SU-DHL-6 (cell line): Measurements from ENCODE around the gene PEX26.

Source experiments
- H2AFZ ChIP-seq: fragments of 200-600 bp; sonication (generic); 2 replicates; pipeline ENCODE4 v1.6.1; 2014; ENCODE audit warnings: low read depth, mild to moderate bottlenecking, moderate library complexity, mixed read lengths, antibody characterized with exemption, low read length; ENCODE audit not compliant: severe bottlenecking
- H3F3A ChIP-seq: fragments of 200-600 bp; shearing (Covaris generic); 2 replicates; pipeline ENCODE4 v1.6.0; 2016; ENCODE audit warnings: antibody characterized with exemption, mild to moderate bottlenecking; ENCODE audit not compliant: insufficient read depth
- H3K27ac ChIP-seq: fragments of 200-600 bp; sonication (generic); 2 replicates; pipeline ENCODE4 v1.5.1; 2016; ENCODE audit warnings: low read depth, mild to moderate bottlenecking, low read length, moderate library complexity, mixed read lengths
- H3K27me3 ChIP-seq: fragments of 200-600 bp; sonication (generic), shearing (Covaris generic); 2 replicates; pipeline ENCODE4 v1.6.0; 2014; ENCODE audit warnings: mild to moderate bottlenecking, low read length
- H3K36me3 ChIP-seq: fragments of 200-600 bp; sonication (generic); 2 replicates; pipeline ENCODE4 v1.6.1; 2014; ENCODE audit warnings: mild to moderate bottlenecking, low read length, mixed read lengths
- H3K4me2 ChIP-seq: fragments of 300-600, 200-600 bp; shearing (Covaris generic), sonication (generic); 2 replicates; pipeline ENCODE4 v1.6.0; 2014; ENCODE audit warnings: low read length, low read depth, mild to moderate bottlenecking; ENCODE audit not compliant: poor library complexity, severe bottlenecking
- H3K4me3 ChIP-seq: fragments of 200-600 bp; sonication (generic); 2 replicates; pipeline ENCODE4 v1.5.1; 2014; ENCODE audit warnings: antibody characterized with exemption, low read length, mild to moderate bottlenecking, mixed read lengths; ENCODE audit not compliant: insufficient read depth, poor library complexity, severe bottlenecking
- H3K79me2 ChIP-seq: fragments of 200-600 bp; sonication (generic); 2 replicates; pipeline ENCODE4 v1.6.1; 2014; ENCODE audit warnings: mild to moderate bottlenecking, low read length, moderate library complexity; ENCODE audit not compliant: insufficient read depth
- H3K9ac ChIP-seq: fragments of 200-600 bp; sonication (generic); 2 replicates; pipeline ENCODE4 v1.7.0; 2014; ENCODE audit warnings: mild to moderate bottlenecking, low read length
- H3K9me2 ChIP-seq: fragments of 200-600 bp; sonication (generic); replicated peaks from 2 replicates; pipeline ENCODE4 v1.6.1; 2014; ENCODE audit warnings: low read length; ENCODE audit not compliant: insufficient read depth
- H3K9me3 ChIP-seq: fragments of 200-600 bp; sonication (generic); 2 replicates; pipeline ENCODE4 v1.6.1; 2014; ENCODE audit warnings: low read length, mixed read lengths; ENCODE audit not compliant: insufficient read depth
- H4K20me1 ChIP-seq: fragments of 200-600 bp; sonication (generic); 2 replicates; pipeline ENCODE4 v1.6.1; 2014; ENCODE audit warnings: low read depth, mild to moderate bottlenecking, antibody characterized with exemption, low read length, moderate library complexity, mixed read lengths
- EZH2phosphoT487 ChIP-seq: fragments of 200-600 bp; sonication (generic), shearing (Covaris generic); conservative IDR thresholded peaks from 2 replicates; pipeline ENCODE4 v1.6.1; 2018; ENCODE audit warnings: mild to moderate bottlenecking, antibody characterized with exemption, low read length, moderate library complexity, mixed read lengths
- TF ChIP-seq, protein P1 (sequence below): fragments of 200-600 bp; sonication (generic); IDR thresholded peaks from one replicate; pipeline ENCODE4 v1.5.1; 2017; ENCODE audit warnings: antibody characterized with exemption, mild to moderate bottlenecking, low read length, moderate library complexity; ENCODE audit not compliant: insufficient read depth, poor library complexity, severe bottlenecking

Gene PEX26

DNA sequence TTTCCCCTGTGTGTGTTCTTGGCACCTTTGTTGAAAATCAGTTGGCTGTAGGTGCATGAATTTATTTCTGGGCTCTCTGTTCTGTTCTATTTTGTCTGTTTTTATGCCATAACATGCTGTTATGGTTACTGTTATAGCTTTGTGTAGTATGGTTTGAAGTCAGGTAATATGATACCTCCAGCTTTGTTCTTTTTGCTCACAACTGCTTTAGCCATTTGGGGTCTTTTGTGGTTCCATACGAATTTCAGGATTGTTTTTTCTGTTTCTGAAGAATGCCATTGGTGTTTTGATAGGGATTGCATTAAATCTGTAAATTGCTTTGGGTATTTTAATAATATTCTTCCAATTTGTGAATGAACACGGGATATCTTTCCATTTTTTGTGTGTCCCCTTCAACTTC lies 4.7 kb downstream of the PEX26 start:
- no peak overlapping the region for H3K4me2 ChIP-seq
- no peaks in the 10 kb centered on the region for H3F3A ChIP-seq
- no peak overlapping the region for H3K27ac ChIP-seq
- no peak overlapping the region for H2AFZ ChIP-seq
- peaks cover 4% of the 10 kb centered on the region; the same call in 1 of the 2 replicates for H3K36me3 ChIP-seq
- H3K9me2 ChIP-seq, result no peaks in the 10 kb centered on the region
- peaks cover 21% of the 10 kb centered on the region; the same call in 1 of the 2 replicates for H3K79me2 ChIP-seq
- TF ChIP-seq, protein P1, sequence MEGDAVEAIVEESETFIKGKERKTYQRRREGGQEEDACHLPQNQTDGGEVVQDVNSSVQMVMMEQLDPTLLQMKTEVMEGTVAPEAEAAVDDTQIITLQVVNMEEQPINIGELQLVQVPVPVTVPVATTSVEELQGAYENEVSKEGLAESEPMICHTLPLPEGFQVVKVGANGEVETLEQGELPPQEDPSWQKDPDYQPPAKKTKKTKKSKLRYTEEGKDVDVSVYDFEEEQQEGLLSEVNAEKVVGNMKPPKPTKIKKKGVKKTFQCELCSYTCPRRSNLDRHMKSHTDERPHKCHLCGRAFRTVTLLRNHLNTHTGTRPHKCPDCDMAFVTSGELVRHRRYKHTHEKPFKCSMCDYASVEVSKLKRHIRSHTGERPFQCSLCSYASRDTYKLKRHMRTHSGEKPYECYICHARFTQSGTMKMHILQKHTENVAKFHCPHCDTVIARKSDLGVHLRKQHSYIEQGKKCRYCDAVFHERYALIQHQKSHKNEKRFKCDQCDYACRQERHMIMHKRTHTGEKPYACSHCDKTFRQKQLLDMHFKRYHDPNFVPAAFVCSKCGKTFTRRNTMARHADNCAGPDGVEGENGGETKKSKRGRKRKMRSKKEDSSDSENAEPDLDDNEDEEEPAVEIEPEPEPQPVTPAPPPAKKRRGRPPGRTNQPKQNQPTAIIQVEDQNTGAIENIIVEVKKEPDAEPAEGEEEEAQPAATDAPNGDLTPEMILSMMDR, result no peak
- TF ChIP-seq EZH2phosphoT487, result no peak
- no peak overlapping the region for H3K9ac ChIP-seq
- no peaks in the 10 kb centered on the region for H3K27me3 ChIP-seq
- H3K9me3 ChIP-seq, result no peaks in the 10 kb centered on the region
- no peaks in the 10 kb centered on the region for H4K20me1 ChIP-seq
- H3K4me3 ChIP-seq, result no peak overlapping the region

DNA sequence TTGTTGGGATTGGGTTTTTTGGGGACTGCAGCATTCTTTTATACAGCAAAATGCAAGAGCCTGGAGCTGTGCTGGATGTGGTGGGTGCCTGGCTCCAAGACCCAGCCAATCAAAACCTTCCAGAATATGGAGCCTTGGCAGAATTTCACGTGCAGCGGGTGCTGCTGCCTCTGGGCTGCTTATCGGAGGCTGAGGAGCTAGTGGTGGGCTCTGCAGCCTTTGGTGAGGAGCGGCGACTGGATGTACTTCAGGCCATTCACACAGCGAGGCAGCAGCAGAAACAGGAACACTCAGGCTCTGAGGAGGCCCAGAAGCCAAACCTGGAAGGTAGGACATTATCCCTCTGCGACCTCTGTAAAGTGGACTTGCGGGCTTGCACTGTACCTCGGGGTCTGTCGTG lies 5.6 kb downstream of the PEX26 start:
- Histone ChIP-seq H3K27me3 (no peaks in the 10 kb centered on the region), H2AFZ (no peak overlapping the region), H3K4me2 (no peak overlapping the region), H3K36me3 (peaks cover 4% of the 10 kb centered on the region; the same call in 1 of the 2 replicates), H3K9me3 (no peaks in the 10 kb centered on the region), H3K79me2 (peaks cover 16% of the 10 kb centered on the region; the same call in 1 of the 2 replicates), H3K27ac (no peak overlapping the region), H3K9me2 (no peaks in the 10 kb centered on the region), H4K20me1 (no peaks in the 10 kb centered on the region), H3K4me3 (no peak overlapping the region), H3K9ac (no peak overlapping the region), H3F3A (no peaks in the 10 kb centered on the region)
- no peak for TF ChIP-seq EZH2phosphoT487
- TF ChIP-seq, protein P1, result no peak

DNA sequence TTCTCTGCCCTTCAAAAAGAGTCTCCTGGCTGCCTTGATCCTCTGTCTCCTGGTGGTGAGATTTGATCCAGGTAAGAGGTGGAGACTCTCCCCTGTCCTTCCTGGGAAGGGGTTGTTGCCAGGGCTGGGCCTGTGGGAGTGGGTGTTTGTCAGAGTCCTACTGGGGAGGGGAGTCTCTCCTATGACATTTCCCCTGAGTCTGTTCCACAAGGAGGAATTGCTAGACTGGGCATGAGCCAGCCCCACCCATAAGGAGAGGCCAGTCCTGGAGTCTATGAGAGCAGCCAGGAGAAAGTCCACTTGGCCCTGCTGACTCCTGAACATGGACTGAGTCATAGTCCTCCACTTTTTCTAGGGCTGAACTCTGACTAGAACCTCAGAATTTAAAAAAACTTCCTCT lies 7.4 kb downstream of the PEX26 start:
- H3K9me3 ChIP-seq, result no peaks in the 10 kb centered on the region
- H3K4me3 ChIP-seq, result no peak overlapping the region
- H4K20me1 ChIP-seq, result no peaks in the 10 kb centered on the region
- TF ChIP-seq, protein P1, result no peak
- no peak for TF ChIP-seq EZH2phosphoT487
- no peaks in the 10 kb centered on the region for H3F3A ChIP-seq
- H3K27ac ChIP-seq, result no peak overlapping the region
- H3K4me2 ChIP-seq, result no peak overlapping the region
- no peaks in the 10 kb centered on the region for H3K9me2 ChIP-seq
- no peak overlapping the region for H3K9ac ChIP-seq
- H3K79me2 ChIP-seq, result no peaks in the 10 kb centered on the region
- no peak overlapping the region for H2AFZ ChIP-seq
- peaks cover 4% of the 10 kb centered on the region; the same call in 1 of the 2 replicates for H3K36me3 ChIP-seq
- H3K27me3 ChIP-seq, result no peaks in the 10 kb centered on the region
